Thyroid gland (tissue), 4 donors: ENCODE measurements around the gene NCKAP5. TPM values are rescaled to one million over a fixed set of nuclear protein-coding genes. Genes with fewer than 3 reads are reported as not detected.

ENCODE experiments used
- DNase-seq, 2 donors: peaks; one replicate each; pipeline ENCODE4 v3.0.0-alpha.2; 2019
- H3K27ac ChIP-seq, 3 donors: fragments of 200-600 bp; sonication (generic); 1 replicate in 2 of 3; 2 replicates in 1 of 3; pipeline ENCODE4 v1.5.1; 2016 to 2019; ENCODE audit warnings: mild to moderate bottlenecking in 1 of 3, moderate library complexity in 1 of 3
- H3K27me3 ChIP-seq: fragments of 200-600 bp; sonication (generic); one replicate; pipeline ENCODE4 v1.5.1; 2019
- H3K36me3 ChIP-seq, 2 donors: fragments of 200-600 bp; sonication (generic); one replicate each; pipeline ENCODE4 v1.5.1; 2016 to 2019
- H3K4me1 ChIP-seq, 2 donors: fragments of 200-600 bp; sonication (generic); one replicate each; pipeline ENCODE4 v1.5.1; 2017 to 2019
- H3K4me3 ChIP-seq, 3 donors: fragments of 200-600 bp; sonication (generic); replicated peaks in 1 of 3; 1 replicate in 2 of 3; 2 replicates in 1 of 3; pipeline ENCODE4 v1.5.1; 2016; ENCODE audit warnings: mild to moderate bottlenecking in 1 of 3
- H3K9me3 ChIP-seq: fragments of 200-600 bp; sonication (generic); one replicate; pipeline ENCODE4 v1.5.1; 2017
- CTCF ChIP-seq, 6 experiments: fragments of 200-600 bp in 3 of 6; fragments of 450-650 bp in 3 of 6; sonication (generic) in 3 of 6; IDR thresholded peaks; one replicate each; pipeline ENCODE4 v1.5.1; 2016 to 2019; ENCODE audit warnings: antibody characterized with exemption in 6 of 6, mild to moderate bottlenecking in 2 of 6, inconsistent platforms in 1 of 6, moderate library complexity in 1 of 6
- POLR2A ChIP-seq, 2 donors: fragments of 450-650 bp; IDR thresholded peaks; one replicate each; pipeline ENCODE4 v1.6.1; 2017; ENCODE audit warnings: antibody characterized with exemption in 2 of 2, mild to moderate bottlenecking in 2 of 2, moderate library complexity in 1 of 2
- WGBS, 2 donors: methylation state at CpG; one replicate each; pipeline ENCODE4 v1.1.5; 2017; 5-methylcytosine and 5-hydroxymethylcytosine counted together
- intact Hi-C: fragments of 100-400 bp; cut with DNase I; formaldehyde crosslinking; loops from one replicate; pipeline ENCODE4 v1.15.1; 2023
- total RNA-seq, 4 donors: library from RNA; depleted of rRNA; stranded (reverse); fragments of >200 nt; gene quantifications; one replicate each; pipeline ENCODE4 v1.2.3, GENCODE V29; 2016

Gene NCKAP5
- total RNA-seq, 4 donors from 2014 or later, result 0.45 to 1.2 (median 0.76) TPM

- Histone ChIP-seq H3K36me3 (no peaks in the 10 kb centered on the region), H3K4me1 (no peaks in the 10 kb centered on the region), H3K9me3 (no peaks in the 10 kb centered on the region), H3K27me3 (no peaks in the 10 kb centered on the region), H3K4me3 (no peak overlapping the region), H3K27ac (no peak overlapping the region)
- 75 to 76% methylated on average over 8 of the region's 8 CpGs for WGBS, 2 donors
- no peak for DNase-seq
- intact Hi-C loops, result no loop called here
- TF ChIP-seq POLR2A (IDR thresholded peaks at IDR 0.05) (no peak), CTCF (IDR thresholded peaks at IDR 0.05) (no peak)
Observed at GRCh38 chr2:132991471-132992045, 576.7 kb downstream of the NCKAP5 start.

- H3K27me3 ChIP-seq, result no peaks in the 10 kb centered on the region
- no peak for TF ChIP-seq CTCF (IDR thresholded peaks at IDR 0.05)
- no peak for TF ChIP-seq POLR2A (IDR thresholded peaks at IDR 0.05)
- H3K9me3 ChIP-seq, result no peaks in the 10 kb centered on the region
- H3K27ac ChIP-seq, result no peak overlapping the region
- DNase-seq, result no peak
- no peaks in the 10 kb centered on the region for H3K36me3 ChIP-seq
- no peak overlapping the region for H3K4me3 ChIP-seq
- no peaks in the 10 kb centered on the region for H3K4me1 ChIP-seq
- intact Hi-C loops, result no loop called here
- WGBS, 2 donors, result 69 to 74% methylated on average over 2 of the region's 2 CpGs
Observed at GRCh38 chr2:132984731-132985130, 583.5 kb downstream of the NCKAP5 start.

- no peak for TF ChIP-seq CTCF (IDR thresholded peaks at IDR 0.05)
- TF ChIP-seq POLR2A (IDR thresholded peaks at IDR 0.05), result no peak
- DNase-seq, result no peak
- Histone ChIP-seq H3K4me3 (no peak overlapping the region), H3K27ac (no peak overlapping the region), H3K4me1 (no peaks in the 10 kb centered on the region), H3K36me3 (no peaks in the 10 kb centered on the region), H3K27me3 (no peaks in the 10 kb centered on the region), H3K9me3 (no peaks in the 10 kb centered on the region)
- 54 to 64% methylated on average over 2 of the region's 2 CpGs for WGBS, 2 donors
- intact Hi-C loops, result no loop called here
Observed at GRCh38 chr2:132980304-132980703, 588.0 kb downstream of the NCKAP5 start.

- intact Hi-C loops, result no loop called here
- DNase-seq, result no peak
- 83 to 88% methylated on average over 5 of the region's 5 CpGs for WGBS, 2 donors
- Histone ChIP-seq H3K27ac (no peak overlapping the region), H3K4me3 (no peak overlapping the region), H3K27me3 (no peaks in the 10 kb centered on the region), H3K36me3 (no peaks in the 10 kb centered on the region), H3K9me3 (no peaks in the 10 kb centered on the region), H3K4me1 (no peaks in the 10 kb centered on the region)
- TF ChIP-seq CTCF (IDR thresholded peaks at IDR 0.05) (no peak), POLR2A (IDR thresholded peaks at IDR 0.05) (no peak)
Observed at GRCh38 chr2:132979339-132980093, 588.7 kb downstream of the NCKAP5 start.

GRCh38 chr2:132978840-132979239 lies 589.4 kb downstream of the NCKAP5 start:
- DNase-seq, result no peak
- no peaks in the 10 kb centered on the region for H3K27me3 ChIP-seq
- no peak overlapping the region for H3K27ac ChIP-seq
- no peaks in the 10 kb centered on the region for H3K9me3 ChIP-seq
- intact Hi-C loops, result no loop called here
- H3K4me3 ChIP-seq, result no peak overlapping the region
- no peaks in the 10 kb centered on the region for H3K4me1 ChIP-seq
- 88 to 90% methylated on average over 6 of the region's 6 CpGs for WGBS, 2 donors
- H3K36me3 ChIP-seq, result no peaks in the 10 kb centered on the region
- TF ChIP-seq POLR2A (IDR thresholded peaks at IDR 0.05) (no peak), CTCF (IDR thresholded peaks at IDR 0.05) (no peak)
